ENCODE measurements around the gene LNX2. TPM values are rescaled to one million over a fixed set of nuclear protein-coding genes. Genes with fewer than 3 reads are reported as not detected.

Gene LNX2
- total and polyA plus RNA-seq, 2 of the 4 experiments (the other 2 are of a cell fraction), result 3.1 to 7.2 TPM

GRCh38 chr13:27636589-27637288, 16.4 kb upstream of the LNX2 start:
- no peak overlapping the region for H4K5ac ChIP-seq (ENCODE audit: low read depth, low read length)
- intact Hi-C loops (cut with micrococcal nuclease) (no loop called here), dilution Hi-C loops (cut with HindIII; ENCODE audit: low sequenced_read_pairs, unreplicated experiment) (no loop called here), in situ Hi-C loops (cut with MboI; ENCODE audit: low sequenced_read_pairs) (no loop called here)
- H3K27me3 ChIP-seq (ENCODE audit: control insufficient read depth, insufficient read depth, low read length), result no peaks in the 10 kb centered on the region
- peaks cover 5% of the 10 kb centered on the region for H3K4me1 ChIP-seq (ENCODE audit: control insufficient read depth, insufficient read depth, low read length)
- H3K36me3 ChIP-seq (ENCODE audit: control insufficient read depth, insufficient read depth, low read length), result peaks cover 2% of the 10 kb centered on the region
- H2AK9ac ChIP-seq (replicated peaks; ENCODE audit: low read depth, low read length, poor library complexity), result no peak overlapping the region
- H4K20me1 ChIP-seq (ENCODE audit: insufficient read depth, low read length), result peaks cover 22% of the 10 kb centered on the region
- no peak overlapping the region for H3K56ac ChIP-seq (ENCODE audit: extremely low read depth, insufficient read depth, low read length)
- H2BK20ac ChIP-seq (ENCODE audit: low read depth, low read length), result no peak overlapping the region
- H2BK120ac ChIP-seq (ENCODE audit: low read depth, low read length), result no peak overlapping the region
- DNase-seq, result peak; percentile 41
- WGBS, 2 experiments (ENCODE audit: extremely low coverage in 2 of 2, insufficient read length in 1 of 2), result 100% methylated on average over 1 of the region's 6 CpGs; no CpG with 5 or more reads in 1 of the 2 experiments
- TF ChIP-seq RFX5 (IDR thresholded peaks at IDR 0.05; ENCODE audit: low read depth, low read length) (no peak), CHD1 (IDR thresholded peaks at IDR 0.05; ENCODE audit: low read depth, low read length) (no peak), POLR2A (IDR thresholded peaks at IDR 0.05; ENCODE audit: low read depth, low read length) (no peak), MAZ (IDR thresholded peaks at IDR 0.05; ENCODE audit: borderline replicate concordance, low read depth, low read length) (no peak), SMC3 (IDR thresholded peaks at IDR 0.05; ENCODE audit: low read depth, low read length) (no peak), CTCF (conservative IDR thresholded peaks at IDR 0.05; ENCODE audit: low read depth, low read length) (no peak), BHLHE40 (IDR thresholded peaks at IDR 0.05; ENCODE audit: low read depth, low read length) (no peak), MXI1 (IDR thresholded peaks at IDR 0.05; ENCODE audit: borderline replicate concordance, low read depth, low read length) (no peak), FOS (IDR thresholded peaks at IDR 0.05; ENCODE audit: low read depth, low read length) (no peak), RCOR1 (IDR thresholded peaks at IDR 0.05; ENCODE audit: insufficient replicate concordance, low read length) (no peak), RAD21 (IDR thresholded peaks at IDR 0.05; ENCODE audit: low read length) (no peak), NFE2L2 (IDR thresholded peaks at IDR 0.05; ENCODE audit: low read depth, low read length) (no peak), MAFK (IDR thresholded peaks at IDR 0.05; ENCODE audit: low read depth, low read length) (no peak), CEBPB (IDR thresholded peaks at IDR 0.05; ENCODE audit: low read depth, low read length) (no peak)
- TF ChIP-seq, protein P1, sequence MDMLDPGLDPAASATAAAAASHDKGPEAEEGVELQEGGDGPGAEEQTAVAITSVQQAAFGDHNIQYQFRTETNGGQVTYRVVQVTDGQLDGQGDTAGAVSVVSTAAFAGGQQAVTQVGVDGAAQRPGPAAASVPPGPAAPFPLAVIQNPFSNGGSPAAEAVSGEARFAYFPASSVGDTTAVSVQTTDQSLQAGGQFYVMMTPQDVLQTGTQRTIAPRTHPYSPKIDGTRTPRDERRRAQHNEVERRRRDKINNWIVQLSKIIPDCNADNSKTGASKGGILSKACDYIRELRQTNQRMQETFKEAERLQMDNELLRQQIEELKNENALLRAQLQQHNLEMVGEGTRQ (IDR thresholded peaks at IDR 0.05; ENCODE audit: low read depth, low read length), result no peak
- TF ChIP-seq, protein P2, sequence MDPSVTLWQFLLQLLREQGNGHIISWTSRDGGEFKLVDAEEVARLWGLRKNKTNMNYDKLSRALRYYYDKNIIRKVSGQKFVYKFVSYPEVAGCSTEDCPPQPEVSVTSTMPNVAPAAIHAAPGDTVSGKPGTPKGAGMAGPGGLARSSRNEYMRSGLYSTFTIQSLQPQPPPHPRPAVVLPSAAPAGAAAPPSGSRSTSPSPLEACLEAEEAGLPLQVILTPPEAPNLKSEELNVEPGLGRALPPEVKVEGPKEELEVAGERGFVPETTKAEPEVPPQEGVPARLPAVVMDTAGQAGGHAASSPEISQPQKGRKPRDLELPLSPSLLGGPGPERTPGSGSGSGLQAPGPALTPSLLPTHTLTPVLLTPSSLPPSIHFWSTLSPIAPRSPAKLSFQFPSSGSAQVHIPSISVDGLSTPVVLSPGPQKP (IDR thresholded peaks at IDR 0.05; ENCODE audit: borderline replicate concordance, low read depth, low read length), result no peak
- peak; percentile 35 for ATAC-seq (ENCODE audit: low read depth)
- H3K14ac ChIP-seq (replicated peaks; ENCODE audit: low read depth, low read length), result no peak overlapping the region
- H3K9ac ChIP-seq (ENCODE audit: low read depth, low read length), result no peak overlapping the region
- H3K27ac ChIP-seq (ENCODE audit: insufficient read depth, low read length), result no peak overlapping the region
- no peak overlapping the region for H3K4ac ChIP-seq (ENCODE audit: low read depth, low read length)
- H3K23ac ChIP-seq (ENCODE audit: low read depth, low read length), result no peak overlapping the region
- H4K91ac ChIP-seq (ENCODE audit: insufficient read depth, low read depth, low read length), result no peak overlapping the region
- H2BK5ac ChIP-seq (ENCODE audit: low read depth, low read length, poor library complexity, severe bottlenecking), result no peak overlapping the region
- H2AFZ ChIP-seq (replicated peaks; ENCODE audit: low read length, poor library complexity), result no peak overlapping the region
- no peak overlapping the region for H2BK15ac ChIP-seq (ENCODE audit: low read depth, low read length)
- no peak overlapping the region for H3K4me3 ChIP-seq (ENCODE audit: insufficient read depth, low read depth, low read length)
- no peaks in the 10 kb centered on the region for H3K9me3 ChIP-seq (ENCODE audit: control insufficient read depth, insufficient read depth, low read length)
- no peak overlapping the region for H2AK5ac ChIP-seq (ENCODE audit: low read depth, low read length)
- H4K8ac ChIP-seq (ENCODE audit: low read depth in 2 of 2, low read length in 2 of 2), result no peak overlapping the region
- no peak overlapping the region for H3K18ac ChIP-seq (ENCODE audit: low read depth, low read length)
- H3K9me1 ChIP-seq (ENCODE audit: insufficient read depth, low read length), result peaks cover 8% of the 10 kb centered on the region
- POLR2A ChIA-PET (ENCODE audit: unreplicated experiment), result no interaction called here
- no TSS peak for BruUV-seq (replicated peaks)
- H3K4me2 ChIP-seq (ENCODE audit: low read depth, low read length), result no peak overlapping the region
- CTCF ChIA-PET, result no interaction called here
- peaks cover 28 to 43% of the 10 kb centered on the region in 2 experiments; a peak in 3 of 4 replicates for H3K79me1 ChIP-seq (ENCODE audit: low read depth in 1 of 2, low read length in 2 of 2)
